ENCODE data around the gene REEP3.

Gene REEP3

GRCh38 chr10:63595072-63595471 lies 73.9 kb downstream of the REEP3 start:
- Histone ChIP-seq H3K4me2 (ENCODE audit: low read length) (no peak overlapping the region), H3K79me2 (ENCODE audit: insufficient read depth, low read length) (no peaks in the 10 kb centered on the region), H4K20me1 (ENCODE audit: insufficient read depth, low read length) (no peaks in the 10 kb centered on the region), H3K27ac (ENCODE audit: low read depth, low read length, poor library complexity, severe bottlenecking) (no peak overlapping the region), H2AFZ (ENCODE audit: low read length) (no peak overlapping the region), H3K9me2 (ENCODE audit: low read depth, low read length) (no peaks in the 10 kb centered on the region), H3F3A (ENCODE audit: insufficient read depth, low read length) (no peaks in the 10 kb centered on the region), H3K36me3 (ENCODE audit: insufficient read depth, low read length) (peaks cover 20% of the 10 kb centered on the region), H3K4me1 (ENCODE audit: insufficient read depth, low read length, severe bottlenecking) (no peaks in the 10 kb centered on the region), H3K9ac (ENCODE audit: low read length) (no peak overlapping the region), H3K9me3 (ENCODE audit: low read length) (no peaks in the 10 kb centered on the region), H3K4me3 (ENCODE audit: low read depth, low read length, poor library complexity, severe bottlenecking) (no peak overlapping the region), H3K27me3 (ENCODE audit: insufficient read depth, low read length) (no peaks in the 10 kb centered on the region)
- TF ChIP-seq CTCF (IDR thresholded peaks at IDR 0.05; ENCODE audit: low read length) (no peak), EZH2 (IDR thresholded peaks at IDR 0.05; ENCODE audit: borderline replicate concordance, low read length) (no peak)

- TF ChIP-seq EZH2 (IDR thresholded peaks at IDR 0.05; ENCODE audit: borderline replicate concordance, low read length) (no peak), CTCF (IDR thresholded peaks at IDR 0.05; ENCODE audit: low read length) (no peak)
- Histone ChIP-seq H3K9me3 (ENCODE audit: low read length) (no peaks in the 10 kb centered on the region), H3K36me3 (ENCODE audit: insufficient read depth, low read length) (peaks cover 20% of the 10 kb centered on the region), H2AFZ (ENCODE audit: low read length) (no peak overlapping the region), H3K79me2 (ENCODE audit: insufficient read depth, low read length) (no peaks in the 10 kb centered on the region), H3K4me3 (ENCODE audit: low read depth, low read length, poor library complexity, severe bottlenecking) (no peak overlapping the region), H4K20me1 (ENCODE audit: insufficient read depth, low read length) (no peaks in the 10 kb centered on the region), H3K4me2 (ENCODE audit: low read length) (no peak overlapping the region), H3K27ac (ENCODE audit: low read depth, low read length, poor library complexity, severe bottlenecking) (no peak overlapping the region), H3F3A (ENCODE audit: insufficient read depth, low read length) (no peaks in the 10 kb centered on the region), H3K9me2 (ENCODE audit: low read depth, low read length) (no peaks in the 10 kb centered on the region), H3K4me1 (ENCODE audit: insufficient read depth, low read length, severe bottlenecking) (no peaks in the 10 kb centered on the region), H3K27me3 (ENCODE audit: insufficient read depth, low read length) (no peaks in the 10 kb centered on the region), H3K9ac (ENCODE audit: low read length) (no peak overlapping the region)
Observed at GRCh38 chr10:63596924-63597323, 75.7 kb downstream of the REEP3 start.

- Histone ChIP-seq H3K9me2 (ENCODE audit: low read depth, low read length) (no peaks in the 10 kb centered on the region), H3K27ac (ENCODE audit: low read depth, low read length, poor library complexity, severe bottlenecking) (no peak overlapping the region)
Observed at GRCh38 chr10:63600540-63600939, 79.3 kb downstream of the REEP3 start.

More at GRCh38 chr10:63600540-63600939, 79.3 kb downstream of the REEP3 start:
- Histone ChIP-seq H3K9me3 (ENCODE audit: low read length) (no peaks in the 10 kb centered on the region), H2AFZ (ENCODE audit: low read length) (no peak overlapping the region), H4K20me1 (ENCODE audit: insufficient read depth, low read length) (no peaks in the 10 kb centered on the region), H3K4me2 (ENCODE audit: low read length) (no peak overlapping the region), H3F3A (ENCODE audit: insufficient read depth, low read length) (no peaks in the 10 kb centered on the region), H3K9ac (ENCODE audit: low read length) (no peak overlapping the region), H3K79me2 (ENCODE audit: insufficient read depth, low read length) (no peaks in the 10 kb centered on the region), H3K27me3 (ENCODE audit: insufficient read depth, low read length) (no peaks in the 10 kb centered on the region), H3K4me1 (ENCODE audit: insufficient read depth, low read length, severe bottlenecking) (peaks cover 11% of the 10 kb centered on the region), H3K4me3 (ENCODE audit: low read depth, low read length, poor library complexity, severe bottlenecking) (no peak overlapping the region), H3K36me3 (ENCODE audit: insufficient read depth, low read length) (peaks cover 14% of the 10 kb centered on the region)
- TF ChIP-seq EZH2 (IDR thresholded peaks at IDR 0.05; ENCODE audit: borderline replicate concordance, low read length) (no peak), CTCF (IDR thresholded peaks at IDR 0.05; ENCODE audit: low read length) (no peak)
